Measurements from ENCODE around the gene TECPR1.

TECPR1 gene

GRCh38 chr7:98168904-98169621 lies 83.0 kb downstream of the TECPR1 start:
- Histone ChIP-seq H3K4me3 (ENCODE audit: low read length) (no peak overlapping the region), H3K36me3 (ENCODE audit: control insufficient read depth, low read depth, low read length) (no peaks in the 10 kb centered on the region), H3K9me3 (ENCODE audit: control insufficient read depth, low read depth, low read length) (no peaks in the 10 kb centered on the region), H3K27ac (ENCODE audit: low read length) (no peak overlapping the region), H3K27me3 (ENCODE audit: control insufficient read depth, insufficient read depth, low read length) (no peaks in the 10 kb centered on the region), H3K4me1 (ENCODE audit: control insufficient read depth, low read depth, low read length) (no peaks in the 10 kb centered on the region), H3K9ac (ENCODE audit: low read length) (no peak overlapping the region)

DNA sequence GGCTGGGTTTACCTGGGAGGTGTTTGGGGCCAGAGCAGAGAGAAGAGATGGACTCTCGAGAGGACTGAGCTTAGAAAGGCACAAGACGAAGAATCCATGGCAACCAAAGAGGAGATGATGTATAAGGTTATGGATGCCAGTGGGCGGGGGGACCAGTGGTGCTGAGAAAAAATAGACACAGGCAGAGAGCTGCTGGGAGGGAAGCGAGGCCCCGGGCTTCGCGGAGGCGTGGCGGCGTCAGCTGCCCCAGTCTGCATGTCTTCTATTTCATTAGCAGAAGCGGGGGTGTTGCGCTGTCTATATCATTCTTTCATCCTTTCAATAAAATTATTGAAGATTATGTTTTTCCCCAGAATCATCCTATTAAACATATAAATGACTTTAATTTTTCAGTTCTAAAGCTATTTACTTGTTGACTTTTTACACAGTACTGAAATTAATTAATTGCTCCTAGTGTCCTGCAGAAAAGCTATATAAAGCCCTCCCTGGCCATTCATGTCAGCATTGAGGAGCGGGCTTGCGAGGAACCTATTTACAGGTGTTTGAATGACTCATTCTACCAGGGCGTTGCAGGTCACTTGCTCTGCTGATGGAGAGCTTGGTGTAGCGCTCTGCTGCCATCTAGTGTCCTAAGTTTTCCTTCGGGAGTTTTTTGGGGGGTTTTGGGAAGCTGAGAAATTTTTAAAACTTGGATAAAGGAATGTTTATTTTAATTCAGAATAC lies 83.7 kb downstream of the TECPR1 start:
- Histone ChIP-seq H3K9me3 (ENCODE audit: control insufficient read depth, low read depth, low read length) (no peaks in the 10 kb centered on the region), H3K27me3 (ENCODE audit: control insufficient read depth, insufficient read depth, low read length) (no peaks in the 10 kb centered on the region), H3K27ac (ENCODE audit: low read length) (no peak overlapping the region), H3K4me3 (ENCODE audit: low read length) (no peak overlapping the region), H3K4me1 (ENCODE audit: control insufficient read depth, low read depth, low read length) (no peaks in the 10 kb centered on the region), H3K9ac (ENCODE audit: low read length) (no peak overlapping the region), H3K36me3 (ENCODE audit: control insufficient read depth, low read depth, low read length) (no peaks in the 10 kb centered on the region)

DNA sequence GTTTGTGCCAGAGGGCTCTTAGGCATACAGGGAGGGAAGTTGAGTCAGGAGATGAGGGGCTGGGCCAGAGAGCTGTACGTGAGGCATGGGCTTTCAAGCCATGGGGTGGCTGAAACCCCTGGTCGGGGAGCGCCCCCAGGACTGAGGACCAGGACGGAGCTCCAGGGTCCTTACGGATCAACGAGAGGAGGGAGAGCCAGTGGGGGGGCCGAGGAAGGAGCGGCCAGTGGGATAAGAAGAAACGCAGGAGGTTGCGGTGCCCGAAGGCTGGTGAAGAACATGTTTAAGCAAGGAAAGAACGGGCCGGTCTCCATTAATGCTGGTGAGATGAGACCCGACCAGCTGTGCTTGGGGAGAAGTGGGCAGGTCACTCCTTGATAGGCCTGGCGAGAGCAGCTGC lies 84.4 kb downstream of the TECPR1 start:
- H3K4me3 ChIP-seq (ENCODE audit: low read length) = no peak overlapping the region
- no peaks in the 10 kb centered on the region for H3K27me3 ChIP-seq (ENCODE audit: control insufficient read depth, insufficient read depth, low read length)
- H3K9me3 ChIP-seq (ENCODE audit: control insufficient read depth, low read depth, low read length) = no peaks in the 10 kb centered on the region
- no peak overlapping the region for H3K9ac ChIP-seq (ENCODE audit: low read length)
- no peaks in the 10 kb centered on the region for H3K36me3 ChIP-seq (ENCODE audit: control insufficient read depth, low read depth, low read length)
- no peak overlapping the region for H3K27ac ChIP-seq (ENCODE audit: low read length)
- H3K4me1 ChIP-seq (ENCODE audit: control insufficient read depth, low read depth, low read length) = no peaks in the 10 kb centered on the region

DNA sequence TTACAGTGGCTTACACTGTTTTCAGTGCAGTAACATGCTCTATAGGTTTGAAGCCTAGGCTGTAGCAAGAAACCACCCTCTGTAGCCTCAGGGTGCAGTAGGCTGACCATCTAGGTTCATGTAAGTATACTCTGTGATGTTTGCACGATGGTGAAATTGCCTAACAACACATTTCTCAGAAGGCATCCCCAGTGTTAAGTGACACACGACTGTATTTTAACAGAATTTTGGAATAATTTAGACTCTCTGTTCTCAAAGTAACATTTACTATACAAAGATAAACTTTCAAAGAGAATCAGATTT lies 85.4 kb downstream of the TECPR1 start:
- no peaks in the 10 kb centered on the region for H3K36me3 ChIP-seq (ENCODE audit: control insufficient read depth, low read depth, low read length)
- no peaks in the 10 kb centered on the region for H3K27me3 ChIP-seq (ENCODE audit: control insufficient read depth, insufficient read depth, low read length)
- no peaks in the 10 kb centered on the region for H3K9me3 ChIP-seq (ENCODE audit: control insufficient read depth, low read depth, low read length)
- H3K4me1 ChIP-seq (ENCODE audit: control insufficient read depth, low read depth, low read length) = no peaks in the 10 kb centered on the region
- no peak overlapping the region for H3K27ac ChIP-seq (ENCODE audit: low read length)
- no peak overlapping the region for H3K9ac ChIP-seq (ENCODE audit: low read length)
- H3K4me3 ChIP-seq (ENCODE audit: low read length) = no peak overlapping the region

GRCh38 chr7:98165827-98166667 lies 86.0 kb downstream of the TECPR1 start:
- Histone ChIP-seq H3K4me1 (ENCODE audit: control insufficient read depth, low read depth, low read length) (no peaks in the 10 kb centered on the region), H3K27me3 (ENCODE audit: control insufficient read depth, insufficient read depth, low read length) (no peaks in the 10 kb centered on the region), H3K9ac (ENCODE audit: low read length) (no peak overlapping the region), H3K36me3 (ENCODE audit: control insufficient read depth, low read depth, low read length) (no peaks in the 10 kb centered on the region), H3K4me3 (ENCODE audit: low read length) (no peak overlapping the region), H3K27ac (ENCODE audit: low read length) (no peak overlapping the region), H3K9me3 (ENCODE audit: control insufficient read depth, low read depth, low read length) (no peaks in the 10 kb centered on the region)
